Measurements from ENCODE around the gene RGS19. TPM values are rescaled to one million over a fixed set of nuclear protein-coding genes. Genes with fewer than 3 reads are reported as not detected.

RGS19 gene
- polyA plus RNA-seq, 12 donors: 3.9 to 19.6 (median 5.0) TPM; not detected in 1

DNA sequence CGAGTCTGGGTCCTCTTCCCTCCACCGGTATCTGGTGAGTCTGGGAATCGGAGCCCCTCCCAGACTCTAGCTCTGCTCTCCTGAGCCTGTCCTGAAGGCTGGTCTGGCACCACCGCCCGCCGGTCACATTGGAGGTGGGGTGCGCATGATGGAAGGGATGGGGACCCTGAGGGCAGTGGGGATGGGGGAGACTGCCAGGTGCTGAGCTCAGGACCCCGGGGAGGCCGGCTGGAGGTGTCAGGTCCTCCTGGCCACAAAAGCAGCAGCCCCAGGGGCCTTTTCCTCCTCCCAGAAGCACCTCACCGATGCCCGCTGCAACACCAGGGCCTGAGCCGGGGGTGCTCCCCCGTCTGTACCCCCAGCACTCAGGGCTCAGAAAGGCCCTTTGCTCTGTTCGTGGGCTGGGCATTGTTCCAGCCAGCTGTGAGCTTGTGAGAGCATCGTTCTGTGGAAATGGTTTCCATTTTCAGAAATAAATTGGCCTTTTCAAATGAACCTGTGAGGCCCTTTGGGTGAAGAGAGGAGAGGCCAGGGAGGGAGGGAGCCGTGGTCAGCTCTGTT, 30.6 kb upstream of the RGS19 start:
- DNase-seq: no peak

DNA sequence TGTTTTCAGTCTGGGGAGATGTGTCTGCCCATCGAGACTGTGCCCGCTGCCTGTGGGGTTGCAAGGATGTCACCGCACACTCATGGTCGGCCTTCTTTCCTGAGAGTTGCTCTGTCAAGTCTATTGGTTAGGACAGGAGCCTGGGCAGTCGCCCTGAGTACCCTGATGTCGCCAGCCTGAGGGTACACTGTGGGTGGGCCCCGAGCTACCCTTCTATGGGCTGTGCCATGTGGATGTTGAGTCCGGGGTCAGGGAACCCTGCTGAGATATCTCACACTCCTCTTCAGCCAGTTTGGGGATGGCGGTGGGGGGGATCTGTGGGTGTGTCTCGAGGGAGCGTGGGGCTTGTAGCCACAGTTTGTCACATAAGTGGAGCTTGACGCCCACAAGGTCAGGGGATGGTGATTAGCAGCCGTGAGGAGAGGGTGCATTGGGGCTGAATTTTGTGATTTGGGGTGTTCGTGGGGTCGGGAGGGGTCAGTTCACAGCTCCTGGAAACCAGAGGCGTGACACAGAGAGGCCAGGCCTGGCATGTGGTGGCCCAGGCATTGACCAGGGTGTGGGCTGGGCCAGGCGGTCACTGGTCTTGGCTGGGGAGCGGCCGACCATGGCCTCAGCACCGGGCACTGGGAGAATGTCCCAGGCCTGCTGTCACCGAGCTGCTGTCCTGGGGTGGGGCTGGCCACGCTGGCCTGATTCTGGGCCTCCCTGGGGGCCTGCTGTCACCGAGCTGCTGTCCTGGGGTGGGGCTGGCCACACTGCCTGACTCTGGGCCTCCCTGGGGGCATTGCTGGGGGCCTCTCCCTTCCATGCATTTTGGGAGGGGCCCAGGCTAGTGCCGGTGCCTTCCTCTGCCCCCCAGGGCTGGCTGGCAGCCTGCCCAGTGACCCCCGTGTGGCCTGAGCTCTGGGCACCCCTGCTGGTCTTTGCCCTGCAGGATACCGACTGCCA, 29.7 kb upstream of the RGS19 start:
- DNase-seq: no peak

DNA sequence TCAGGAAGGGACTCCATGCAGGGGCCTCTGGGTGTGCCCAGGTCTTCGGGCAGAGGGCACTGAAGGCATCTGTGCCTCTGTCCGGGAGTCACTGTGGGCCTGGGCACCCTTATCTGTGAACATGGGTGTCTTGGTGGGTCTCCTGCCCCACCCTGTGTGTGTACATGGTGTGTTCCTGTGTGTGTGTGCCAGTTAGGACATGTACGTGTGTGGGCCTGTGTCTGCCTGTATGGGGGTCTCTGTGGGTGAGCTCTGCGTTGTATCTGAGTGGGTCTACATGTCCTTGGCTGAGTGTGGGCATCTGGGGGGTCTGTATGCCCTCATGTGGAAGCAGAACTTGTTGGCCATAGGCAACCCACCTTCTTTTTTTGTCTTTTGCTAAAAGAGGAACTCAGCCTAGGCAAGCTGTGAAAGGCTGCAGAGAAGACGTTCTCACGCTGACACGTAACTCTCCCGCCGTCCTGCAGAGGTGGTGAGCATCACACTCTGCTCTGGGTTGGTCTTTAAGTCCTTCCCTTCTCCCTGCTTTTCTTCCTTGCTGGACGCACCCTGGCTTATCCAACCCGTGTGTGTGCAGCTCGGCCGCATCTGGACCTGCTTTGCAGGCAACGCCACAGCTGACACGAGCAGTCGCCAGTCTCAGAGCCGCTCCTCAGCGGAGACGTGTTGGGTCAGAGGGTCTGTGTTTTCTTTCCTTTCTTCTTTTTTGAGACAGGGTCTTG, 28.6 kb upstream of the RGS19 start:
- no peak for DNase-seq

DNA sequence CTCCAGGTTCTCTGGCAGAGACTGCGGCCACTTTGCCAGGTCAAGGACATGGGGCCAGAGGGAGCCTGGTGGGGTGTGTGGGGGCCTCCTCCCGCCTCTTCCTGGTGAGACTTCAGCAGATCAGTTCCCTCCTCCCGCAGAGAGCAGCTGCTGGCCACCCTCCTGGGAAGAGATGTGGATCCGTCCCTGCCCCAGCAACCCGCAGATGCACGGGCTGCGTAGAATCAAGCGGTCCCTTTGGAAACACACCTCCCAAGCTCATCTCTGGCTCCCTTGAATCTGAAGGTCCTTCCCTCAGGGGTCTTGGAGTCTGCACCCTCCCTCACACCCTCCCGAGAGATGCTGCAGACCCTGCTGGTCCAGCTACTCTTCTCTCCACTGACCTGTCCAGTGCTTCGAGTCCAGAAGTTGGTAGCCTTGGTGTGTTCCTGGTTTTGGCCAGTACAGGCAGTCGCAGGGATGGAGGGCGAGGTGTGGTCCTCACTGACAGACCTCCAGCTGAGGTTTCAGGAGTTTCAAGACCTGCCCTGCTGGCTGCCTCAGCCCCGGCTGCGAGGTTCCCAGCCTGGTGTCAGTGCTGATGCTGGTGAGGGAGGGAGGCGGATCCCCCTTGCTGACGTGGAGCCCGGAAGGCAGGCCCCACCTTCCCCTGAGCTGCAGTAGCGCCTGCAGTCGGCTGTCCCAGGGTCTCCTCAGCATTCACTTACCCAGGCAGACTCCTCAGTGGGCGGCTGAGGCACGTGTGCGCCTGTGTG, 27.8 kb upstream of the RGS19 start, which contains the start of gene NPBWR2:
Gene NPBWR2 (minus strand): TSS at position 585 of the 755 bp plus-strand sequence. CDS start 734 bp downstream, outside the sequence.
- DNase-seq: no peak

DNA sequence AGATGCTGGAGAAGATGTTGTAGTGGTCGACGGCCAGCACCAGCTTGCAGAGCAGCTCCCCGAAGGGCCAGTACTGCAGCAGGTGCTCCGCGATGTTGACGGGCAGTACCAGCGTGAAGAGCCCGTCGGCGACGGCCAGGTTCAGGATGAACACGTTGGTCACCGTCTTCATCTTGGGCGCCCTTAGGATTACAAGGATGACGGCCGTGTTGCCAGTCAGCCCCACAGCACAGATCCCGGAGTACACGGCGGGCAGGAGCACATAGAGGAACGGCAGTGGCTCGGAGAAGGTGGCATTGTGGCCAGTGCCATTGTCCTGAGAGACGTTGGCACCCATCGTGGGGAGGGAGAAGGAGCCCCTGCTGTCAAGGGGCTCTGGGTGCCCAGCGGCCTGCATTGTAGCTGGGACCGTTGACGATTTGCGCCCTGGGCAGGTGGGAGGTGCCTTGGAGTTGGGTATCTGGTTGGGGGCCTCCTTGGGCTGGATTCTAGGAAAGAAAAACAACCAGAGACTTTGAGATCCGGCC, 27.2 kb upstream of the RGS19 start:
- DNase-seq: no peak

- DNase-seq: no peak
These were observed 26.6 kb upstream of the RGS19 start for GRCh38 chr20:64105846-64106434.

- DNase-seq: no peak
These were observed 25.5 kb upstream of the RGS19 start for GRCh38 chr20:64104667-64105451.

- DNase-seq: no peak
These were observed 24.8 kb upstream of the RGS19 start for GRCh38 chr20:64103871-64104666.

- no peak for DNase-seq
These were observed 23.5 kb upstream of the RGS19 start for GRCh38 chr20:64102647-64103354.

DNA sequence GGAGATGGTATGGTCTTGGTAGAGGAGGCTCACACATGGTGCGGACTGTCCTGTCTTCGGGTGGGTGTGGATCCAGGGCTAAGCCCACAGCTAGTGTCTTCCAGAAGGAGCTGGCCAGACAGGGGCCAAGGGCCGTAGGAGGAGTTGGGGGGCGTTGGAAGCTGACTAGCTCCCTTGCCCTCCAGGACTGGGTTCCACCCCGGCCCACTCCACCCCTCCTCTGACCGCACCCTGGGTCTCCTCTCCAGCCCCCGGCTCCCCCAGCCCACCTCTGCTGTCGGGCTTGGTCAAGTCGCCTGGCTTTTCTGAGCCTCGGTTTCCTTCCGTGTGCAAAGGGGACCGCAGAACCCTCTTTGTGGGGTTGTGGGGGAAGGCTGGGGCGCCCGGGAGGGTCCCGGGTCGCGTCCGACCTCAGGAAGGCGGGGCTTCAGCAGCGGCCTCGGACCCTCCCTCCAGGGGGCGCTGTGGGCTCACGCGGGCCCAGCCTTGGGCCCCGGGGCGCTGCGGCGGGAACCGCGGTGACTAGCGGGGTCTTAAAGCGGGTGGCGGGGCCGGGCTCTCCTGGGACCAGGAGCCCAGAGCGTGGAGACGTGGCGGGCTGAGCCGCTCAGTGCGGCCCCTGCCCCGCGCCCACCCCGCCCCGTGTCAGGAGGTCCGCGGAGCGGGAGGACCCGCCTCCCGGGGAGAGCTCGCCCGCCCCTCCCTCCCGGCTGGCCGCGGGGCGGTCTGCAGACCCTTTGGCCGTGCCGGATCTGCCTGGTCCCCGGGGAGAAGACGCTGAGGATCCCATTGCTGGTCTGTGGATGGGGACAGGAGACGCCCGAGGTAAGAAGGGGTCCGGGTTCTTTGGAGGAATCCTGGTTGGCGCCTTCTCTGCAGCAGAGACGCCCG, 22.7 kb upstream of the RGS19 start:
- DNase-seq: no peak

DNA sequence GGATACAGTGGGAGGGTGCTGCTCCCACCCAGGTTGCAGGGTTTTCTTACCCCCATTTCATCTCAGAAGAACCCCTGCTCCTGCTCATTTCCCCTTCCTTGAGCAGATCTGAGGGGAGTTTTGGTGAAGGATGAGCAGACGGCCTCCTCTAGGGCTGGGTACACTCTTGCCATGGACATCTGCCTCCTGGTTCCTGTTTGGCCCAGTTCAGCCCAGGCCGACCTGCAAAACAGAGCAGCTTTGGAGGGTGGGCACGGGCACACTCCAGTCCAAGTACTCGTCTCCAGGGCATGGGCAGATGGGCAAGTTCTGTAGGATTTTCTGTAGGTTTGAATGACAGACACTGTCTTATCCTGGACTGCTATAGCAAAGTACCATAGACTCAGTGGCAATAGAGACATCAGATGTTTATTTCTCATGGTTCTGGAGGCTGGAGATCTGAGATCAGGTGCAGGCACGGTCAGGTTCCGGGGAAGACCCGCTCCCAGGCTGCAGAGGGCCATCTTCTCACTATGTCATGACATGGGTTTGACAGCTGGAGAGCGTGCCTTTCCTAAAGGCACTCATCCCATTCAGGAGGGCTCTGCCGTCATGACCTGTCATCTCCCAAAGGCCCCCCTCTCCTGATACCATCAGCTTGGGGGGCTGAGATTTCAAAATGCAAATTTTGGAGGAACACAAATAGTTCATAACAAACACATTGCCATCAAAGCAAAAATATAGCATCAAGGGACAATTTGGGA, 21.8 kb upstream of the RGS19 start:
- no peak for DNase-seq

- no peak for DNase-seq
These were observed 21.2 kb upstream of the RGS19 start for GRCh38 chr20:64100566-64100888.

DNA sequence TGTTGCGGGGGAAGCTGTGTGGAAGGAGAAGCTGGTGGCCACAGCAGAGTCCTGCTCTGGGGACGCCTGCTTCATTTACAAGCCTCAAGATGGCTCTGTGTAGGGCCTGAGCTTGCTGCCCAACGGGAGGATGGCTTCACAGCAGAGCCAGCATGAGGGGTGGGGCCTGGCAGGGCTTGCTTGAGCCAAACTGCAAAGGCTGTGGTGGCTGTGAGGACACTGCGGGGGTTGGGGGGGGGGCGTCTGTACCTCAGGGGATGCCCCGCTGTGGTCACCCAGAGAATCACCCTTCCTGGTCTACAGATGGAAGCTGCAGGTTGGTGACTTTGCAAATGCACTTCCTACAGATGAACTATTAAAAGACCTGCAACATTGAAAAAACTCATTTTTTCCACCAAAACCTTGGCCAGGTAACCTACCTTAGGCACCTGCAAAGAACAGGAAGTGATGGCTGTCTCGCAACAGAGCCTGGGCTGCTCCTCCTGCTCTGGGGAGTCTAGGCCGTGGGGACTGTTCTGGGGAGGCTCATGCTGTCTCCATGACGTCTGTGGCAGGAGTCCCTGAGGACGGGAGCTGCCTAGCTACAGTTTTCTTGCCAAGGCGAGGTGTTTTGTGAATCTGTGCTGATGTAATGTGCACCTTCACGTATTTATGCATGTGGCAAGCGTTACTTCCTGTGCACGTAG, 20.7 kb upstream of the RGS19 start:
- DNase-seq: no peak

- no peak for DNase-seq
These were observed 19.9 kb upstream of the RGS19 start for GRCh38 chr20:64099086-64099786.

GRCh38 chr20:64098471-64099013, 19.2 kb upstream of the RGS19 start:
- DNase-seq: no peak

All from muscle of arm (tissue), 12 donors.